Fibroblast of pulmonary artery (primary cell): ENCODE results near the gene STAT2.

Source experiments
- DNase-seq: peaks from one replicate; pipeline ENCODE4 v3.0.0-alpha.2; 2010; ENCODE audit warnings: low read depth
- H3K4me3 ChIP-seq: replicated peaks from 2 replicates; pipeline ENCODE4 v1.5.1; 2011; ENCODE audit warnings: low read depth, mild to moderate bottlenecking, control low read depth, low read length, moderate library complexity
- TF ChIP-seq, protein P1 (sequence below): IDR thresholded peaks from 2 replicates; pipeline ENCODE4 v1.5.1; 2011; ENCODE audit warnings: mild to moderate bottlenecking, control low read depth, low read length, inconsistent platforms; ENCODE audit errors: missing control alignments

Gene STAT2

DNA sequence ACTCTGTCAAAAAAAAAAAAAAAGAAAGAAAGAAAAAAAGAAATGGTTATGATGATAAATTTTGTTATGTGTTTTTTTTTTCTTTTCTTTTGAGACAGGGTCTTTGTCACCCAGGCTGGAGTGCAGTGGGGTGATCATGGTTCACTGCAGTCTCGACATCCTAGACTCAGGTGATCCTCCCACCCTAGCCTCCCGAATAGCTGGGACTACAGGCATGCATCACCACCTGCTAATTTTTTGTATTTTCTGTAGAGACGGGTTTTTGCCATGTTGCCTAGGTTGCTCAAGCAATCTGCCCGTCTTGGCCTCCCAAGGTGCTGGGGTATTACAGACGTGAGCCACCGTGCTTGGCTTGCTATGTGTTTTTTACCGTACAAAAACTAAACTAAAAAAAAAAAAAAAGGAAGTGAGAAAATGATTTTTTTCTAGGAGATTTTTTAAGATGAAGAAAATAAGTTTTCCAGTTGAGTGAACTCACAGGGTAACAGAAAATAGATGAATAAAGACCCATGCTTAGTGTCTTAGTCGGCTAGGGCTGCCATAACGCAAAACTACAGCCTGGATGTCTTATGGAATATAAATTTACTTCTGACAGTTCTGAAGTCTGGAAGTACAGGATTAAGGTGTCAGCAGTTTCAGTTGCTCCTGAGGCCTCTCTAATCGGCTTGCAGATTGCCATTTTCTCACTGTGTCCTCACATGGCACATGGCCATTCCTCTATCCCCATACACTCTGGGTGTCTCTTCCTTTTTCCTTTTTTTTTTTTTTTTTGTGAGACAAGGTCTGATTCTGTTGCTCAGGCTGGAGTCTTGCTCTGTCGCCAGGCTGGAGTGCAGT lies 15.9 kb upstream of the STAT2 start:
- DNase-seq, result no peak
- no peak overlapping the region for H3K4me3 ChIP-seq
- TF ChIP-seq, protein P1, sequence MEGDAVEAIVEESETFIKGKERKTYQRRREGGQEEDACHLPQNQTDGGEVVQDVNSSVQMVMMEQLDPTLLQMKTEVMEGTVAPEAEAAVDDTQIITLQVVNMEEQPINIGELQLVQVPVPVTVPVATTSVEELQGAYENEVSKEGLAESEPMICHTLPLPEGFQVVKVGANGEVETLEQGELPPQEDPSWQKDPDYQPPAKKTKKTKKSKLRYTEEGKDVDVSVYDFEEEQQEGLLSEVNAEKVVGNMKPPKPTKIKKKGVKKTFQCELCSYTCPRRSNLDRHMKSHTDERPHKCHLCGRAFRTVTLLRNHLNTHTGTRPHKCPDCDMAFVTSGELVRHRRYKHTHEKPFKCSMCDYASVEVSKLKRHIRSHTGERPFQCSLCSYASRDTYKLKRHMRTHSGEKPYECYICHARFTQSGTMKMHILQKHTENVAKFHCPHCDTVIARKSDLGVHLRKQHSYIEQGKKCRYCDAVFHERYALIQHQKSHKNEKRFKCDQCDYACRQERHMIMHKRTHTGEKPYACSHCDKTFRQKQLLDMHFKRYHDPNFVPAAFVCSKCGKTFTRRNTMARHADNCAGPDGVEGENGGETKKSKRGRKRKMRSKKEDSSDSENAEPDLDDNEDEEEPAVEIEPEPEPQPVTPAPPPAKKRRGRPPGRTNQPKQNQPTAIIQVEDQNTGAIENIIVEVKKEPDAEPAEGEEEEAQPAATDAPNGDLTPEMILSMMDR, result no peak

DNA sequence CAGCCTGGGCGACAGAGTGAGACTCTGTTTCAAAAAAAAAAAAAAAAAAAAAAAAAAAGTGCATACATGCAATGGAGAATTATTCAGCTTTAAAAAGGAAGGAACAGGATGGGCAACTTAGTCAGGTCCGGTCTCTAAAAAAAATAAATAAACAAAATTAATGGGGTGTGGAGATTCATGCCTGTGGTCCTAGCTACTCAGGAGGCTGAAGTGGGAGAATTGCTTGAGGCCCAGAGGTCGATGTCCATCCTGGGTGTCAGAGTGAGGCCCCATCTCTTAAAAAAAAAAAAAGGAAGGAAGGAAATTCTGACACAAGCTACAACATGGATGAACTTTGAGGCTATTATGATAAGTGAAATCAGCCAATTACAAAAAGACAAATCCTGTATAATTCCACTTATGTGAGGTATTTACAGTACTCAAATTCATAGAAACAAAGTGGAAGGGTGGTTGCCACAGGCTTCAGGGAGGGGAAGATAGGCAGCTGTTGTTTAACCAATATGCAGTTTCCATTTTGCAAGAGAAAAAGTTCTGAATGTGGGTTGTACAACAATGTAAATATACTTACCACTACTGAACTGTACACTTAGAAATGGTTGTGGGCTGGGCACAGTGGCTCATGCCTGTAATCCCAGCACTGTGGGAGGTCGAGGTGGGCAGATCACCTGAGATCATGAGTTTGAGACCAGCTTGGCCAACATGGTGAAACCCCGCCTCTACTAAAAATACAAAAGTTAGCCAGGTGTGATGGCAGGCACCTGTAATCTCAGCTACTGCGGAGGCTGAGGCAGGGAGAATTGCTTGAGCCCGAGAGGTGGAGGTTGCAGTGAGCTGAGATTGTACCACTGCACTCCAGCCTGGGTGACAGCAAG lies 15.1 kb upstream of the STAT2 start:
- no peak for DNase-seq
- TF ChIP-seq, protein P1, result no peak
- no peak overlapping the region for H3K4me3 ChIP-seq

DNA sequence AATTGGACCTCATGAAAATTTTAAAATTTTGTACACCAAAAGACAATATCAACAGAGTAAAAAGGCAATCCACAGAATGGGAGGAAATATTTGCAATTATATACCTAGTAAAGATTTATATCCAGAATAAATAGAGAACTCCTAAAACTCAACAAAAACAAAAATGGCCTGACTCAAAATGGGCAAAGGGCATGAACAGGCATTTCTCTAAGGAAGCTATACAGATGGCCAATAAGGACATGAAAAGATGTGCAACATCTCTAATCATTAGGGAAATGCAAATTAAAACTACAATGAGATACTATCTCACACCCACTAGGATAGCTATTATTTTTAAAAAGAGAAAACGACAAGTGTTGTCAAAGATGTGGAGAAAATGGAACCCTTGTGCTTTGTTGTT lies 13.6 kb upstream of the STAT2 start:
- no peak for DNase-seq
- no peak overlapping the region for H3K4me3 ChIP-seq
- TF ChIP-seq, protein P1, result no peak

DNA sequence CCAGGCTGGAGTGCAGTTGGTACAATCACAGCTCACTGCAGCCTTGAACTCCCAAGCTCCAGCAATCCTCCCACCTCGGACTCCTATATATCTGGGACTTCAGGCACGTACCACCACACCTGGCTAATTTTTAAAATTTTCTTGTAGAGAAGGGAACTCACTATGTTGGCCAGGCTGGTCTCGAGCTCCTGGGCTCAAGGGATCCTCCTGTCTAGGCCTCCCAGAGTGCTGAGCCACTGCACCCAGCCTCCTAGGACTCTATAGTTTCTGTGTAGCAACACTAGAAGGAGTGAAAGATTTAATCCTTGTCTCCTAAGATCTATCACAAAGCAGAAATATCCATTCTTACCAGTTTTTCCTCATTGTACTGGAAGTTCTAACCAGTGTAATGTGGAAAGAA lies 7.0 kb upstream of the STAT2 start:
- TF ChIP-seq, protein P1, result no peak
- DNase-seq, result no peak
- no peak overlapping the region for H3K4me3 ChIP-seq

DNA sequence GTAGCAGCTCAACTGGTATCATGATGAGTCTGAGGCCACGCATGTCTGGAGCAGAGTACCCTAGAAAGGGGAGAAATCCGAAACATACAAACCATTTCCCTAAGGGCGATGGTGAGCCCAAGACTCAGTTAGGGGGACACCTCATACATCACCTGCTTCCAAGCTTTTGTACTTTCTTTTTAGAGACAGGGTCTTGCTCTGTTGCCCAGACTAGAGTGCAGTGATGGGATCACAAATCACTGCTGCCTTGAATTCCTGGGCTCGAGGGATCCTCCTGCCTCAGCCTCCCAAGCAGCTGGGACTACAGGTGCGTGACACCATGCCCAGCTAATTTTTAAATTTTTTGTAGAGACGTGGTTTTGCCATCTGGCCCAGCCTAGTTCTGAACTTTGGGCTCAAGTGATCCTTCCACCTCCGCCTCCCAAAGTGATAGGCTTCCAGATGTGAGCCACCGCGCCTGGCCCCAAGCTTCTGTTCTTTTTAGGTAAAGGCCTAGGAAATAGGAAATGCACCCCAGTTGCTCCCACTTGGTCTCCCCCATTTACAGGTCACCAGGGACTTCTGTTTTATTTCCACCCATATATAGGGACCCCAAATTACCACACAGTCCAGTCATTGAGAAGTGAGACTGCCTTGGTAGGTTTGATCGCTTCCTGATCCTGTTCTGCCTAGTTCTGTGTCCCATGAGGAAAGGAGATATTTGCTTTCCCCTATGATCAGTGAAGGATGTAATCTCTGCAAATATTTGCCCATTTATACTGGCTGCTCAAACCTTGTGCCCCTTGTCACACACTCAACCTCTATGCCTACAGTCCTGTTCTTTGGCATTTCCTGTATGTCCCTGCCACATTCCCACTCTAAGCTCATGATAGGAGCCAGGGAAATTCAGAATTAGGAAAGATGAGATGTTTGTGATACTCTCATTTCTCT lies 2.5 kb upstream of the STAT2 start, which contains the start of gene APOF:
APOF (minus strand) TSS at position 728 of the 930 bp plus-strand sequence; CDS start at position 616, 112 bp downstream.
- H3K4me3 ChIP-seq, result no peak within 1 kb of the TSS
- TF ChIP-seq, protein P1, result no peak
- no peak for DNase-seq

DNA sequence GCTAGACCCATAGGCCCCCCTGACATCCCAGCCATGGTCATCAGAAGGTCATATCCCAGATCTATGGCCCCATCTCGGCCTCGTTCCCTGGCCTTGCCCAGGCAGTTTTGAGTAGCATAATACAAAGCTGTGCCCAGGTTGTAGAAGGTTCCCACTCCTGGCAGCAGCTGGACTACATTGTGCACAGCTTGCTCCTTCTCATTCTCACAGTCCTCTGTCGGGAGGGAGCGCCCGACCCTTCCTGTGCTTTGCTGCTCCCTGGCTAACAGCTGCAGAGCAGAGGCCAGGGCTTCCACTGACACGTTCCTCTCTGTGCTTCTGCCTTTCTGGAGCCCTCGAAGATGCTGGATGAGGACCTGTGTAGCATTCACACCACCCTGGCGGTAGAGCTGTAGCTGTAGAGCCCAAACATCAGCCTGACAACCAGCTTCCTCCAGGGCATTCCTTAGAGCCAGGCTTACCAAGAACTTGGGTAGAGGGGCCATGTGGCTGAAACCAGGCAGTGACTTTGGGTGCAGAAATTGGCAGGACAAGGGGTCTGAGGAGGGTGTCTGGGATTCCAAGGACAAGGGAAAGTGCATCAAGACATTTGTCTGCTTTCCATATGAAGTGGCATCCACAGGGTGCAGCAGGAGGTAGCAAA lies 1.7 kb upstream of the STAT2 start:
- H3K4me3 ChIP-seq, result no peak overlapping the region
- TF ChIP-seq, protein P1, result no peak
- no peak for DNase-seq
